HG02840 (cell line): ENCODE results near the gene ITGA11.

ENCODE experiments used
- ATAC-seq: cut with Tn5 transposase; IDR thresholded peaks from one replicate; pipeline ENCODE4 v1.9.1; 2021; ENCODE audit warnings: mild to moderate bottlenecking, moderate library complexity, moderate number of reproducible peaks; ENCODE audit not compliant: unreplicated experiment, low FRiP score

Gene ITGA11

DNA sequence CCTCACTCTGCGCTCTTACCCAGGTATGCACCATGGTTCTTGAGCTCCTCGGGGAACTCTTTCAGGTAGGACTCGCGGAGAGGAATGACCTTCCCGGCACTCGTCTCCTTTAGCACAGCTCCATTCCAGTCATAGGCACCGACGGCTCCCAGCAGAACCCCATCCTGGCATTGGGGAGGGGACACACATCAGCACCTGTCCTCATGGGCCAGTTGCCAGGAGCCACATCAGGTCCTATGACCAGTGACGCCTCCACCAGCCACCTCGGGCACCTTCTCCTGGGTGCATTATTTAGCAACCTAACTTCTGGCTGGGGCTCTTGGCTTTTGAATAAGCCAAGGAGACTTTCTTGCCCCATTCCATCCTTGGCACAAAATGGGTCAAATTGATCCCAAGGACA is 92.5 kb downstream of the ITGA11 start:
- ATAC-seq = no peak

DNA sequence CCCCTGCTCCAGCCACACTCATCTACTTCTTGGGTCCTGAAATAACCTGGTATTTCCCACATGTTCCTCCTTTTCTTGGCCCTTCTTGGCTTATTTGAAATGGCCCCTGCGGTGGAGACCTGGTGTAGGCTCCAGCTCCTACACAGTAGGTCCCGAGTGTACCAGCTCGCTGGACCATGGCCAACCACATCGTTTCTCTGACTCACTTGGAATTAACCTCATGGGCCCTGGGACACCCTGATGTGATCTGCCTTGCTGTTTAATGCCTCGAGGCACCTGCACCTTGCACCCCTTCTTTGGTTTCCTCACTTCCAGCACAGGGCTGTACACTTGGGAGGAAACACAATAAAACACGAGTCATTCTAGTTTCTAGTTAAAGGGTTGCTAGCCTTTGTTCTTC is 94.1 kb downstream of the ITGA11 start:
- no peak for ATAC-seq

DNA sequence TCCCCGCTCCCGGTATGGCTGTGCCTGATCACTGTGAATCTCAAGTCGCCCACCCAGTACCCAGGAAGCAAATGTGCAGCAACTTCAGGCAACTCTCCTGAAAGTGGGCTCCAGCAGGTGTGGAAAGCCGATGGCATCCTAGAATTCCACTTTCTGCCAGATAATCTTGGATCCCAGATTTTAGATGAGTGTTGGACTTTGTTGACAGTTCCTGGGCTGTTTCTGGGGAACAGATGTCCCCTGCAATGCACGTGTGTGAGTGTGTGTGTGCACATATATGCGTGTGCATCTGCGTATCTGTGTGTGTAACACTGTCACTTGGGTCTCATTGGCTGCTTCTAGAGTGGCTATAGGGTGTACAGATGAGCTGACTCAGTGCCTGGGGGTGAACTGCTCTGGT is 95.4 kb downstream of the ITGA11 start:
- ATAC-seq = no peak

DNA sequence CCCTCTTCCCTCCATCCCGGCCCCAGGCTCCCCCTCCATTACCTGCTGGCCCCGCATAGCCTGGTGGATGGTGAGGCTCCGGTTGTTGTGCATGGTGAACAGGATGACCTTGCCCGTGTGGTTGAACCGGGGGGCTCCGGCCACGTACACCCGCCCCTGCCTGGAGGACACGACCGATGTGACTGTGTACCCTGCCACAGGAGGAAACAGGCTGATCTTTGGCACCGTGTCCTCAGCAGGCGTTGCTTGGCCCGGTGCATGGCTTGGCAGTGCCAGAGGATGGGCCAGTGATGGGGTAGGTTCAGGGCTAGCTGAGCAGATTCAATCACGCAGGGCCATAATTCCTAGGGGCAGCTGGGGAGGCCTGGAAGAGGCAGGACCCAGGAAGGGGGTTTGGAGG is 96.3 kb downstream of the ITGA11 start:
- ATAC-seq = no peak

DNA sequence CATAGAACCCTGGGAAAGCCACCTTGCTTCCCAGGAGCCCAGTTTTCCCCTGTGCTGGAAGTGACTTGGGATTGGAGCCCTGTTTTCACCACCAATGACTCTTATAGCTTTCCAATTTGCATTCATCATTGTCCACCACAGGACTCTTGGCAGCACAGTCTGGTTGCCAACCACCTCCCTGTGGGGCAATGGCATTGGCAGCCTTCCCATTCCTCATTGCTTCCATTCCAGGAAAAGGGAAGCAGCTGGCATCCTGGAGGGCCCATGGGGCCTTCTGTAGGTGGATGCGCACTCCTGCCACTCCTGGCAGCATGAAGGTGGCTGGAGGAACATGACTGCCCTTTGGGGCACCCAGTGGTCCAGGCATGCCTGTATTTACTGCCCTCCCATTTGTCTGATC is 96.7 kb downstream of the ITGA11 start:
- no peak for ATAC-seq

DNA sequence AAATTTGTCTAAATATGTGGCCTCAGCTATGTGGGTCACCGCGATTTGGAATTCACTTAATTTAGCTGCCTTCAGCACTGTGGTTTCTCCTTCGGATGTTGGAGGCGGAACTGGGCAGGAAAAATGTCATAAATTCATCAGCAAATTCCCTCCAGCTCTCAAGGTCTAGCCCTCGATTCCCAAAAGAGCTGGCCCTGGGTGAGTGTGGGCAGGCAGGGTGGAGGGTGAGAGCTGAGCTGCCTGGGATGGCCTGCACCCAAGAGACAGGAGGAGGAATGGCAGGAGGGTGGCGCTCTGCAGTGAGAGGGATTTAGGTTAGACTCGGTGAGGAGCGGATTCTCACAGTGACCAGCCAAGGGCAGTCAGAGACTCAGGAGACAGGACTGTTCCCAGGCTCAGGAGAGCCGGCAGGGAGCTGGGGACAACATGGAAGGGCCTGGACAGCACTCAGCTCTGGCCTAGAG is 97.3 kb downstream of the ITGA11 start:
- no peak for ATAC-seq

DNA sequence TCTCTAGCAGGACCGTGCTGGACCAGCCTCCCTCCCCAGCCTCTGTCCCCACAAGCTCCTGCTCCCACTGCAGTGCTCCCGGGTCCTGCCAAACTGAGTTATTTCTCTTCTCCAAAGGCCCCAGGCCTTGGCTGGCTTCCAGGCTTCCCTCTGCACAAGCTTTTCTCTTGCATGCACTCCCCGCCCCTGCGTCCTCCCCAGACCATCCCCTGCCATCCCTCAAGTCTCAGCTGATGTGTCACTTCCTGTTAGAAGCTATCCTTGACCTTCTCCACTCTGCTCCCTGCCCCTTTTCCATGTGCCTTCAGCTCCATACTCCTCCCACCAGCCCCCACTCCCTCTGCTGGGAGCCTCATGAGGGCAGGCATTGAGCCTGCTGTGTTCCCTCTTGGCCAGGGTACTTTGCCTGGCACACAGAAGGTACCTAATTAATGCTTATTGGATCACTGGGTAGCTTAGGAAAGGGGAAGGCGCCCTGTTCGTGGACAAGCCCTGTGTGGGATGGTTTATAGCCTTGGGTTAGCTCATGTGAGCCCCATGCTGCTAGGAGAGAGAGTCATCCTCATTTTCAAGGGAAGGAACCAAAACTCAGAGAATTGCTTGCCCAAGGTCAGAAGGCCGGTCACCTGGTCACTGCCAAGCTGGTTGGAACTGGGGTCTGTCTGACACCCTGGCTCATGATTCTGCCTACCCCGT is 98.0 kb downstream of the ITGA11 start:
- no peak for ATAC-seq

DNA sequence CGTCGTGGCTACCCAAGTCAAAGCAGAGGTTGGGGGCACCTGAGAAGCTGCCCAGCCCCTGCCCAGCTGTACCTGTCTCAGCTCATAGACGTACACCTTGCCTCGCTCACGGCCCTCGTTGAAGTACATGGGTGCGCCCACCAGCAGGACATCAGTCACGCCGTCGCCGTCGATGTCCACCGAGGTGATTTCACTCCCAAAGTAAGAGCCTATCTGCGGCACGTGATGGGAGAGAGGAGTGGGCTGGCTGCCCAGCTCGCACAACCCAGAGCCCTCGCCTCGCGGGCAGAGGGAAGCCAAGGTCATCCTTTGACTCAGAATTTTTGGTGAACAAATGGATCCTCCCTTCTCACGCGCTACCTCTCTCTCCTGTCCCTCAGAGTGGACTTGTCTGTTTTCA is 99.7 kb downstream of the ITGA11 start:
- ATAC-seq = no peak

DNA sequence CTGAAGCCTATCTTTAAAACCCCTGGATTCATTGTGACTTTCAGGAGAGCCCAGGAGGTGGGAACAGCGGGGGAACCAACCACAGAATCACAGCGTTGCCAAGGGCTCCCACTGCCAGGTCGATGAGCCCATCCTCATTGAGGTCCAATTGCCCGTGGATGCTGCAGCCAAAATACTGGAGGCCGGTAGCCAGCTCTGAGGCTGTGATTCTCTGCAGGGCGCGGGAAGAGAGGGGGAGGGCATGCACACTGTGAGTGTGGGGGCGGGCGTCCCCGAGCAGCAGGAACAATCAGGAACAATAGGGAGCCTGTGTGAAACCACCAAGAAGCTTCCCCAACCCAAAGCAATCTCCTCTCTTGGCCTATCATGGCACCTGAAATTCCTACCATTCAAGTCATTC is 101.1 kb downstream of the ITGA11 start:
- ATAC-seq = no peak

DNA sequence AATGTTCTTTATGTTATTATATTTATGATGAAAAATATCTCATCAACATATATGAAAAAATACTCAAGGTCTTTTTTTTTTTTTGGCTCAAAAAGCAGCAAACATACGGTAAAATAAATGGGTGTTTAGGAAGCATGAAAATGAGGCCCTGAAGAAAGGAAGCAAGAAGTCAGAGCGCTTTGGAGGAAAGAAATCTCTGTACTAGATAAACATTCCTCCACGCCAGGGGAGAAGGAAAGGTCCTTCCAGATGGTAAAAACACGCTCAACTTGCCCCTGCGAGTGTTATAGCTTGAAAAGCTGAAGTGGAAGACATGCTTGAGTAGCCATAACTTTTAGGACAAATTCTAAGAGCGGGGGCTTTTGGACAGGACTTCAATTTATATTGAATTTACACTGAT is 101.5 kb downstream of the ITGA11 start:
- no peak for ATAC-seq

DNA sequence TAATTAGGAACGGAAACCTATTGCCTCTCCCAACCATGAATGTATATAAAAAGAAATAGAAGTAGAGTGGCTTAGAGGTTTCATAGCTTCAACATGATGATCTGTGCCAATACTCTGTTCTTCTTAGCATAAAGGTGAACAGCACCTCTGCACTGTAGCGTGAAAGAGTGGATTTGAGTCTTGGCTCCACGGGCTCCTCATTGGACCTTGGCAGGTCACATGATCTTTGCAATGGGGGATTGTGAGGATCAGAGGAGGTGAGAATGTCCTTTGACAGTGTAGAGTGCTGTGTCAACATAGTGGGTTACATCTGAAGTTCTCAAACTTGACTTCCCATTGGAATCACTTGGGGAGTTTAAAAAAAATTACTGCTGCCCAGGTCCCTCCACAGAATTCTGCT is 103.0 kb downstream of the ITGA11 start:
- no peak for ATAC-seq

DNA sequence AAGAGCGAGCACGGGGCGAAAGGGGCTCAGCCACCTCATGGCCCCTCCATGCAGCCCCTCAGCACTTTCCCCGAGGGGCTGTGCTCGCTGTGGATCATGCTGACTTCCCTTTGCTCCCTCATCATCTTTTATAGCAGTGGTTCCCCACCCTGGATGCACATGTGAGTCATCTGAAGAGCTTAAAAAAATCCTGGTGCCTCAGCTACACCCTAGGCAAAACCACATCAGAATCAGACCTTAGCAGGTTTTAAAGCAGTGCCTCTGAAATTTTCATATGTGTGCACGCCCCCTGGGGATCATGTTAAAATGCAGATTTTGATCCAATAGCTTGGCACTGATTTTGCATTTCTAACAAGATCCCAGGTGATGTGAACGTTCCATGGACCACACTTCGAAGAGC is 103.5 kb downstream of the ITGA11 start:
- no peak for ATAC-seq

DNA sequence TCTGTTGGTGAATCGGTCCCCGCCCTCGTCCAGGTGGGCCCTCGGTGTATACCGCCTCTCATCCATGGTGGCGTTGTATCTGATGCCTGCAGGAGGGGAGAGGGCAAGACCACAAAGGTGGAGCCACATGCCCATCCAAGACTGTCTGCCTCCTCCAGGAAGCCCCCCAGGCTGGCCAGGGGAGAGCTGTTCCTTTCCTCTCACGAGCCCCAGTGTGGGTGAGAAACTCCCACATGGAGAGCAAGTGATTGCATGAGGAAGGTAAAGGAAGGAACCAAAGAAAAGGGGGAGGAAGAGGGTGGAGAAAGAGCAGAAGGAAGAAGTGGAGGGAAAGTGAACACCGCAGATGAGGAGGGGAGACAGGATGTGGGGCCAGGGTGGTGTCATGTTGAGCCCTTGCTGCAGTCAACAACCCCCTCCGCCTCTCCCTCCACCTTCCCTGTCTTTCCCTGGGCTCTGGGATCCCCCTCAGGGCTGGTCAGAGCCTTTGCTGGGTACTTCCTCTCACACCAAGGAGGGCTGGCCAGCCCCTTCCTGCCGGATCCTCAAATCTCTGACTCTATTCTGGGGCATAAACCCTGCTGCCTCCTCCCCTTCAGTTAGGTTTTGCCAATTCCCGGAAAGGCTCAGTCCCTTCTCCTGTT is 105.1 kb downstream of the ITGA11 start:
- ATAC-seq = no peak

DNA sequence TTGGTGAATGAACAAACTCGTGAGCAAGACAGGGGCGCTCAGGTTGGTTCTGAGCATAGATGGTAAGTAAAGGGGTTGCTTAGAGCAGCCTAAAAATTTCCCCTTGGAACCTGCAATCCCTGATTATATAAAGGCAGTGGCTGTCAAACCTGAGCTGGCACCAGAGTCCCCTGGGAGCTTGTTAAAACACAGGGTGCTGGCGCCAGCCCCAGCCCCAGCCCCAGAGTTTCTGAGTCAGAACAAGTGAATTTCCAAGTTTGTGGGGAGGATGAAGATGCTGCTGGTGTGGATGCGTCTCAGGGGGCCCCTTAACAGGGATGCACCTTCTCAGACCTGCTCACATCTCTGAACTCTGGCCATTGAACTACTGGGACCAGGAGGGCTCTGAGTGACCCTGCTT is 106.2 kb downstream of the ITGA11 start:
- no peak for ATAC-seq

DNA sequence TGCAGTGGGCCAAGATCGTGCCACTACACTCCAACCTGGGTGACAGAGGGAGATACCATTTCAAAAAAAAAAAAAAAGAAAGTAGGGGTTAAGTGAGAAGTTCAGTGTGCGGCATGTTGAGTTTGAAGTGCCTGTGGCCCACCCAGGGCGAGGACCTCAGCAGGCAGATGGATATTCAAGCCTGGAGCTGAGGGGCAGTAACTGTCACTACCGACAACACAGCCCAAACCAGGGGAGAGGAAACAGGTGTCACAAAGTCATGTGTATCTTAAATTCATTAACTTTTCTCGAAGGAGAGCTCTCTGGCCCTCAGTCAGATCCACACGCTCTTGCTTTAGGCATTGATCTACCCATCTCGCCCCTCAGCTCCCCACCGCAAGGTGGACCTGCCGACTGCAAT is 109.2 kb downstream of the ITGA11 start:
- no peak for ATAC-seq

DNA sequence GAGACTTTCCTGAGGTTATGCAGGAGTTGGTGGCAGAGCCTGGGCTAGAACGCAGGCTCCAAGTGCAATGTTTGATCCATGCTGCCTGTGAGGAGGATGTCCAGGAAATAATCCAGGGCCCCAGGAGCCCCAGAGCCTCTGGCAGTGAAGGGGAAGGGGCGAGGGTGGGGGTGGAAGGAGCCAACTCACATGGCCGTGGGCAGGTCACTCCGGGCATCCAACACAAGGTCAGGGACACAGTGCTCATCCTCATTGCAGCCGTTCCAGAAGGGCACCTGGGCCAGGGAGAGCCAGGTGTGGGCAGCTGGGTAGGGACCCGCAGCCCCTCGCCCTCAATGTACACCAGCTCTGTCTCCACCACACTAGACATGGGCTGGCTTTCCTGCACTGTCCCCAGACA is 110.7 kb downstream of the ITGA11 start:
- ATAC-seq = no peak

DNA sequence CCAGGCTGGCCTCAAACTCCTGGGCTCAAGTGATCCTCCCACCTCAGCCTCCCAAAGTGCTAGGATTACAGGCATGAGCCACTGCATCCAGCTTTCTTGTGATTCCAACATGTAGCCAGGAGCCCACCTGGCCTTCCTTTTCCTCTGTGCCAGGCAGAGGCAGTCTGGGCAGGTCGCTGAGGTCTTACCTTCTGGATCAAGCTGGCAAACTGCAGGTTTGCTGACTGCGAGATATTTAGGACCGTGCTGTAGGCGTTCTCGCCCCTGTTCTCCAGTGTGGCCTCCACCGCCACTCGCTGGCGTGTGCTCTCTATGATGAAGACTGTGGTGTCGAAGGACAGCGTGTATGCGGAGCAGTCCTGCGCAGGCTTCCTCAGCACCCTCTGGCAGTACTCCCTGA is 112.0 kb downstream of the ITGA11 start:
- no peak for ATAC-seq

DNA sequence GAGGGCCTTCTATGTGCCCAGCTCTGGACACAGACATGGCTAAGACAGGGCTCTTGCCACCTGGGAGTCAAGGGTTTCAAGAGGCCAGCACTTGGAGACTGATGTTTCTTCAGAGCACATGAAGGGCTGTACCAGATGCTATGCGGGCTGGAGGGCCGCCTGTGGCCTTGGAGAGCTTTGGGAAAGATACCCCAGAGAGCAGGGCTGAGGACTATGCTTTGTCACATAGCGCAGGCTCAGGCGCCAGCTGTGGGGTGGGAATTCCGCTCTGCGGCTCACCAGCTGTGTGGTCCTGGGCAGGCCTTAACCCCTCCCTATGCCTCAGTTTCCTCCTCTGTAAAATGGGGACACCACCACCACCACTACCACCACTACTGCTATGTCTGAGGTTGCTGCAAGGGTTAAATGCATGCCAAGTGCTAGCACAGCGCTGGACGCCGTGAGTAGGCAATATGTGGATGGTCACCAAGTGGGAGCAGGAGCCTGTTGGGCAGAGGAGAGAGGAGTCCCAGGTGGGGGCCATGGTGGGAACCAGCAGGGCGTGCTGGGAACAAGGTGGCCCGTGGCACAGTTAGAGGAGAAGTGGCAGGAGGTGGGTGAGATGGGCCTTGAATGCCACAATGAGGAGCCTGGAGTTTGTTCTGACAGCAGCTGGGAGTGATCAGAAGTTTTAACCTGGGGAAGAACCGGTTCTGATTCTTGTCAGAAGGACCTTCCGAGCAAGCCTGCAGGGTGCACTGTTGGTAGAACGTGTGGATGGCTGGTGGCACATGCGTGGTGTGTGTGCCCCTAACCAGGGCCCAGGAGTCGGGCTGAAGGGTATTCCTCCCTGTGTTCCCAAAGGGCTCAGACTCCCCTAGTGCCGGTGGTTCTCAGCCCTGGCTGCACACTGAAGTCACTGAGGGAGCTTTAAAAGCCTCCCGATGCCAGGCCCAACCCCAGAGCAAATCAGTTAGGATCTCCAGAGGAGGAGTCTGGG is 112.7 kb downstream of the ITGA11 start:
- ATAC-seq = no peak

DNA sequence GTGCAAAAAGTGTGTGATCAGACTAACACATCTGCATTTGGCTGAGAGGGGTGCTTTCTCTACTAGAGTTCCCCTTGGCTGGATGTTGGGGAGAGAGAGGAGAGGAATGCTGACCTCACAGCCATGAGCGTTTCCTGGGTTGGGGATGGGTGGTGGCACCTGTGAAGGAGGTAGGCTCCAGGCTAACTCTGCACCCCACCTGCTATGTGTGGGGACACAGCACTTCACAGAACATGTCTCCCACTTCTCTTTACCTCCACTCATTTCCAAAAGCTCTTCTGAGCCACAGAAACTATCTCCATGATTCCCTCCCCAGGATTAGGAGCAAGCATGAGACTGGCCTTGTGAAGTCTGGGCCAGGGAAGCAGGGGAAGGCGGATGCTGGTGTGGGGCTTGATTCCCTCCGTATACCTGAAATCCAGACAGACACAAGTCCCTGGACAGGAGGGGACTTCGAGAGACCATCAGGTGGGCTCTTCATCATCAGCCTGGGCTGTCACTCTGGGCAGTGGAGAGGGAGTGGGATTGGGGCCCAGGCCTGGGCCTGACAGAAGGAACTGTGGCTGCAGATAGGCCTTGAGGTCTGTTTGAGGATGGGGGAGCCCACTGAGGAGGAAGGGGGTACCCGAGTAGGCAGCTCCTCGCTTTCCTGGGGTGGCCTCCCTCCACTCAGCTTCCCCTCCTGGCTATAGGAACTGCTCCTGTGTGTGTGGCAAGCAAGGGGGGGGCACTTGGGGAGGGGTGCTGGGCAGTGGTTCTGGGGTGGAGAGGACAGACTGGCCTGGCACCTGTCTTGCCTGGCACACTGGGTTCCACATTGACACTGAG is 113.7 kb downstream of the ITGA11 start:
- ATAC-seq = no peak

DNA sequence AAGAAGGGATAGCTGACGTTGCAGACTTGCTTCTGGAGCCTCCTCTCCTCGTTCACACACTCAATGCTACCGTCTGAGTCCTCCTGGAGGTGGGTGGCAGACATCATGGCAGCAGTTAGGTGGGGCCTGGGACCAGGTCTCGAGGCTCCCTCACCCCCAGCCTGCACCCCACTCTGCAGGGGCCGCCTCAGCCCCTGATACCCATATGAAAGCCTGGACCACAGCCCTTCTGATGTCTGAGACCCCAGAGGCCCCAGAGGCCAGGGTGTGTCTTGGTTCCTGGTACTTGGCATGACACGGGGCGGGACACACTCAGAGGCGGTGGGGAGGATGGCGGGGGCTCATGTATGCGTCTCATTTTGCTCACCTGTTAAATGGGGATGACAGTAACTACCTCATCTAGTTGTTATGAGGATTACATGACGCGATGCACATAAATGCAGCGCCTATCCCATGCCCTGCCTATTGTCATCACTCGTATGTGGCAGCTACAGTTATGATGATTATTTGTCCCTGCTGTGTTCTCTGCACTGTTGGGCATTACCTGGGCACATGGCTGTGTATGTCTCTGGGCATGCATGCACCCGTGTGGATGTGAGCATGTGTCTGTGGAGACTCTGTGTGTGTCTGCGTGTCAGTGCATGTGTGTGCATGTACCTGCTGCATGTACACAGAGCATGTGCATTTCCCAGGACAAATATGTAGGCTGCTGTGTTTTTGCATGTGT is 114.5 kb downstream of the ITGA11 start:
- no peak for ATAC-seq
